T follicular helper cell (primary cell): Measurements from ENCODE around the gene KLHDC8A.
"Not testable (repeated sequence)": the region's sequence is repeated elsewhere in the genome, so short reads cannot be mapped to it uniquely, and the experiment has no call there.

Experiments
- DNase-seq: peaks from one replicate; pipeline ENCODE4 v3.0.0-alpha.2; 2020; ENCODE audit warnings: low read depth

The KLHDC8A gene

DNA sequence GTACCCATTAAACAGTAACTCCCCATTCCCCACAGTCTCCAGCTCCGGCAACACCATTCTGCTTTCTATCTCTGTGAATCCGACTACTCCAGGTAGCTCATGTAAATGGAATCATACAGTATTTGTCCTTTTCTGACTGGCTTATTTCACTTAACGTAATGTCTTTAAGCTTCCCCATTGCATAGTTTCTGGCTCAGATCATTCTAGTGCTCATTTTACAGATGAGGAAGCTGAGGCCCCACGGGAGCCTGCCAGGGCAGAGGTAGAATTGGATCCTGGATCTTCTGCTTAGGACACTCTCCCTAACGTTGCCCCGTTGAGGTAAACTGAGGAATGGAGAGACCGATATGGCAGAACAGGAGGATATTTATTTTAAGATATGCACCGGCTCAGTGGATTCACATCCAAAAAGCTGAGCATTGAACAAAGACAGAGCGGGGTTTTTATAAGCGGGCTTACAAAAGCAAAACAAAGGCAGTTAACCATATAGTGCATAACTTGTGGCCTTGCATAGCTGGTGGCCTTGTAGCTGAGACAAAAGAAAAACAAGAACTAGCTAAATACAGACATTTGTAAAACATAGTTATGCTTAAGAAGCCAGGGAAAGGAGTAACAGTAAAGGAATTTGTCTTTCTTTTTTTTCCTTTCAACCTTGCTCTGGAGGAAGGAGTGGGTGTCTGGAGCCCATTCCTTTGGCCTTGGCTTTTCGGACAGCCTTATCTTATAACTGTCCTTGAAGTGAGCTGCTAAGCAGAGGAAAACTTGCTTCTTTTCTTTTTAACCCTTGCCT is 15.3 kb upstream of the KLHDC8A start:
- no peak for DNase-seq

DNA sequence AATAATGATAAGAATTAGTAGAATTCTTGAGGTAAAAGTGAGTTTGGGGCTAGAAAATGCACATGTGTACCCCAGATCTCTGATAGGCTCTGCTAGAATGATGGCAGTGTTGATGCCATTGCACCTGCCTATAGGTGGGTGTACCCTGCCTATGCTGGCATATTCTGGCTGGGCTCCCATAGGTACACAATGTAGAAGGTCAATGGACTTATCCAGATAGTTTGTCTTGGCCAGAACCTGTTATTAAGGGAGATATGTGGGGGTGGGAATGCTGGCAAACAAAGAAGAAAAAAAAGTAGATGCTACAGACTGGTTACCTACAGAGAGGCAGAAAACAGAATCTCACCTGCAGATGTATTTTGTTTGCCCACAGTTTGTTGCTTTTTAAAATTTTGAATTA is 14.1 kb upstream of the KLHDC8A start:
- no peak for DNase-seq

DNA sequence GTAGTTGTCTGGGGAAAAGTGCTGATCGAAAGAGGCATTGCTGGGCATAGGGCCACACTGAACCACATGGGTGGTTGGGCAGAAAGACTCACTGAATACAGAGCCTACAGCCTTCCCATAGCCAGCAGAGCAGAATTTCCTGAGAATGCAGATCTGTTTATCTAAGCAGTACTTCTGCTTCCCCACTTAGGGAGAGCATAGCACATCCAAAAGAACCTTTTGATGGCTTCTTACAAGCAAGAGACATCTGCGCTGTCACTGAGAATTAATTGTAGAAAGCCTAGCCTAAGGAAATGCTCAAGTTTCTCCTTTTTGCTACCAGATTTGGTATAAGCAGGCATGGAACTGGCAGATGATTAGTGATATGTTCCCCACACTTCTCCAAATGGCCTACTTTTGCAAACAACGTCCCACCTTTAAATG is 13.0 kb upstream of the KLHDC8A start:
- no peak for DNase-seq

DNA sequence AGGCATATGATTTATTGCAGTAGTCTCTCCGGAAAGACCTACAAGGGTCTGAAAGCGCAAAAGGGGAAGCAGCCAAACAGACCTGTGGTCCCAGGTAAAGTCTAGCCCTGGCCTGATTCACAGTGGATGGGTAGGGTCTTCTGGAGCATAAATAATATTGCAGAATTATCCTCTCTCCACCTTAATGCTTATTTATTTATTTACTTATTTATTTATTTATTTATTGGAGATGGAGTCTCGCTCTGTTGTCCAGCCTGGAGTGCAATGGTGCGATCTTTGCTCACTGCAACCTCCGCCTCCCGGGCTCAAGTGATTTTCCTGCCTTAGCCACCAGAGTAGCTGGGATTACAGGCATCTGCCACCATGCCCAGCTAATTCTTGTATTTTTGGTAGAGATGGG is 11.8 kb upstream of the KLHDC8A start:
- no peak for DNase-seq

DNA sequence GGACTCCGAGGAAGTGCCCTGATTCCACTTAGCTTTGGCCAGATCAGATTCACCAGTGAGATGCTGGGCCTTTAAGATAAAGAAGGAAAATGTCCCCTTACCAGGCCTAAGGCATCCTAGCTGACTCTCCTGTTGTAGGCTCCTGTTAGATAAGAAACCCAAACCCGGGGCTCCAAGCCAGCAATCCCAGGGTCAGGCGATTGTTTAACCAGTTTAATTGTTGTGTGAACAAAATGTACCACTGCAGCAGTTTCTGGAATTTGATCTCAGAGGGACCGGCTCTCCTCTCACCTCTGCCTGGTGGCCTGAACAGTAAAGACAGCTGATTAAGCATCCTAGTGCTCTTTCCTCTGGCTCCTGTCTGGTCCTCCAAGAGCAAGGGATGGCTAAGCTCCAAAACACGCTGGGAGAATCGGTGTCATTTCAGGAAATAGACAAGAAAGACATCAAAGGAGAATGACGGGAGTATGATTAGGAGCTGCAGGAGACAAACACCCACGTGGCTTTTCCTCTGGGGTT is 9.3 kb upstream of the KLHDC8A start:
- DNase-seq, result no peak

DNA sequence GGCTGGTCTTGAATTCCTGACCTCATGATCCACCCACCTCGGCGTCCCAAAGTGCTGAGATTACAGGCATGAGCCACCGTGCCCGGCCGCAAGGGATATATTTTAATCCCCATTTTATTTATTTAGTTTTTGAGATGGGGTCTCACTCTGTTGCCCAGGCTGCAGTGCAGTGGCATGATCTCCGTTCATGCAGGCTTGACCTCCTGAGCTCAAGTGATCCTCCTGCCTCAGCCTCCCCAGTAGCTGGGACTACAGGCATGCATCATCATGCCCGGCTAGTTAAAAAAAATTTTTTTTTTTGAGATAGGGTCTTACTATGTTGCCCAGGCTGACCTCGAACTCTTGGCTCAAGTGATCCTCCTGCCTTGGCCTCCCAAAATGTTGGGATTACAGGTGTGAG is 8.4 kb upstream of the KLHDC8A start:
- not testable (repeated sequence) for DNase-seq

DNA sequence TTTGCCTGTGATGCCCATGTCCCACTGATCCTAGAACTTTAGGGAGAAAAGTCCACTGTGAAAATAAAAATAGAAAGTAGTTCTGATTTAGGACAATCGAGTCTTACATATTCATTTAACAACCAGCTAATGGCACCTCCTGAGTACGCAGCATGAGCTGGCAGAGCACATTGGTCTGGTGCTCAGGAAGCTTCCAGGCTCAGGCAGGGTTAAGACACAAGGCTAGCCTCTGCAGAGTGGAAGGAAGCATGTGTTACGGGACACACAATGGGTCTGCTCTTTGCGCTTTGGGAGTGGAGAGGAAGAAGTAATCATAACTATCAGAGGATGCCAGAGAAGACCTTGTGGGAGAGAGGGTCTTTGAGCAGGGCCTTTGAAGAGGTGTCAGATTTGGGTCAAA is 4.2 kb upstream of the KLHDC8A start:
- no peak for DNase-seq

DNA sequence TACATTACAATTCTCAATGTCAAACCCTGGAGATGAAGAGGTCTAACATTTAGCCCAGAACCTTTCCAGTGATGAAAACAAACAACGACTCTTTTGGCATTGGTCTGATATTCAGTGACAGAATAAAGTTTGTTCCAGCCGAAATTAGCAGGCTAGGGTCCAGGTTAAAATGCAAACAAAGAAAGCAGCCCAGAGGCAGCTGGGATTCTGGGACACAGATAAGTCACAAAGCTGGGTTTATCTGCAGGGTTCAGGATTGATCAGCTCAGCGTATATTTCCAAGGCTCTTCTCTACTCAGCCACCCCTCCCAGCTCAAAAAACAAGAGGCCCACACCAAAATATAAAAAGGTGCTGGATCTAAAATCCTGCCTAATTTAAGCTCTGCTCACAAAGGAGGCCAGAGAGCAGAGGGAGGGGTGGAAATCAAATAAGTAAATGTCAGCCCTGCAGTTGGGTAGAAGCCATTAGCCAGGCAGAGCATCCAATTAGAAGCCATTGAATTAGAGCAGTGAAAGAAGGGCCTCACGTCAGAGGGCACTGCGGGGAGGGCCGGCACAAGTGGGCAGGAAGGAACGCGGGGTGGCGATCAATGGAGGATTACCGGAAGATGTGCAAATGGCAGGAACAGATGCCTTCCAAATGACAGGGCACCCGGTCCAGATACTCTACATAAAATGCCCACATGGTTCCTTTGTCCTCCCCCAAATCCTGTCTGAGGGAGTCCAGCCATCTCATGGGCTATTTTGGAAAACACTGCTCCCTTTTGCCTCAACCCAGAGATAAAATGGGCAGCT is 3.2 kb upstream of the KLHDC8A start:
- no peak for DNase-seq

DNA sequence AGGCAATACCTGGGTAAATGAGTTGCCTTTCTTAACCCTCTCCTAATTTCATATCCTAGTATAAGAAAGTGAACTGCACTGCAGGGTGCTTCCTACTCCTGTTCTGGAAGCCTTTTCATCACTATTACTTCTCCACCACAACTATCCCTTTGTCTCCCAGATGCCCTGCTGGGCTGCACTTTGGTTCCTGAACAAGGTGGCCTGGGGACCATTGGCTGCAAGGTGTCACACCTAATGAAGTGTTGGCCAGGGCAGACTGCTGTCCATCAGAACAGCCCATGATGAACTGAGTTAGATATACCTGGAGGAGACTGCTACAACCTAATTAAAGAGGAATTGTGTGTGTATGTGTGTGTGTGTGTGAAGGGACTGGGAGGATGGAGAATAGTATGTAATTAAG is 1.9 kb upstream of the KLHDC8A start:
- DNase-seq, result no peak

DNA sequence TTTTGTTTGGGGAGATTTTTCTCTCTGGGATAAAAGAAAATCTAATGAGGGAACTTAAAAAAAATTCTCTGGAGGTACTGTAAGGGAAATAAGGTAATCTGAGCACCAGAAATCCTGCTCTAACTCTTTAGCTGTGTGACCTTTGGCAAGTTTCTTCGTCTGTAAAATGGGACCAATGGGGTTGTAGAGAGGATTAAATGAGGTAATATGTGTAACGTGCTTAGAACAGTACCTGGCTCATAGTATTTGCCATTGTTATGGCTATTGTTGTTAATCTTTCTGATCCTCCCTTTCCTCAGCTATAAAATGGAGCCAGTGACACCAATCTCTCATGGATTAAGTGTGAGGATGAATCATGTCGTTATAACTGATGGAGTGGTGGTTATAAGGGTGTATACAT is 845 bp upstream of the KLHDC8A start:
- DNase-seq, result no peak

DNA sequence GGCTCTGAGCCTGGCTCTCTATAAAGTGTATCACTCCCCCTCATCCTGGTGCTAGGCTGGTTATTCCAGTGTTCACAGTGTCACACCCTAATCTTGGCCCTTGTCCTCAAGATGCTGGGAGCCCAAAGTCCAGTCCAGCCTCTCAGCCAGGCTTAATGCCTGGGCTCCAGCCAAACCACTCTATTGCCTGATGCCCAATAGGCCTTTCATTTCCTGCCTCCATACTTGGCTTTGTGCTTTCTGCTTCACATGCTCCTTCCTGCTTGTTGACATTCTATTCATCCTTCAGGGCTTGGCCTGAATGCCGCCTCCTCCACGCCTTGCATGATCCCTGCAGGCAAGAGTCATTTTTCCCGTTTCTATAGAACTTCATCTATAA is 1.7 kb downstream of the KLHDC8A start:
- DNase-seq, result no peak

DNA sequence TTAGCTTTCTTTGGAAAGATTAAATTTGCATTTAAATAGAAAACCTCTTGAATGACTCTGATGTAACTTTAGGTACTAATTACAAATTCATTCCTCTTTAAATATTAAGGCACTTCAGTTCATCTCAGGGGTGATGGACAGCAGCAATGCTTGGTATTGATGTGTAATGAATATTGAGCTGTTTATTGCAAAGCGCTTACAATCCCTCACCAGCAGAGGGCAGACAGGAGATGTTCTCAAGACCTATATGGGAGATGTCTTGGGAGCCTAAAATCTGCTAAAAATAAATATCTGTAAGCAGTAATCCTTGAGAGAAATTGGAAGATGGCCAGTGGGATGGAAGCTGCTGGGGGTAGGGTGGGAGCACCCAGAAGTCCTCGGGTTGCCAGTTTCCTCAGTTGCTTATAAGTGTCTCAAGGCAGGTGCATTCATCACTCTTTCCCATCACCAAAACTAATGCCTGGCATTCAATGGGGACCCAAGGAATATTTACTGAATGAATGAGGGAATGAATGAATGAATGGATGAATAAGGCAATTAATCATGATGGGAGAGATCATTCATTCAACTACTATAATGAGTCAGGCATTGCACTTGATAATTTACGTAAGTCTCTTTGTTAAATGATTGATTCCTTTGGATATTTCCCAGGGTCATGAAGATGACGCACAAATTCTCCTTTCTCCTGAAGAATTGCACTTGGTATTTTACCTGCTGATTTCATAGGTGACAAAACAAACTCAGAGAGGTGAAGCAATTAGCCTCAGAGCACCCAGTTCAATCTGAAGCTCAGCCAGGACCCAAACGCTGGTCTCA is 2.3 kb downstream of the KLHDC8A start:
- peak; percentile 52 for DNase-seq

DNA sequence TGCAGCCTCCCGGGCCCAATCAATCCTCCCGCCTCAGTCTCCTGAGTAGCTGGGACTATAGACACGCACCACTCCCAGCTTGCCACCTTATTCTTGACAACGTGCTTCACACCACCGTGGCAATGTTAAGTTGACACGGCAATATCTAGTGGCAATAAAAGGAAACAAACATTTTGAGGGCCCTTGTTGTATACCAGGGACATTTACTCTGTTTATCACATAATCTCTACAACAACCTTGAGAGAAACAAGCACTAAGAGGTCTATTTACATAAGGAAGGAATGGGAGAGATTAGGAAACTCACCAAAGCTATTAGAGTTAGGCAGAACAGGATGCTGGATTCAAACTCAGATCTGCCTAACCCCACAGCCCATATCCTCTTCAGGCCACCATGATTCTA is 3.1 kb downstream of the KLHDC8A start:
- DNase-seq, result no peak

DNA sequence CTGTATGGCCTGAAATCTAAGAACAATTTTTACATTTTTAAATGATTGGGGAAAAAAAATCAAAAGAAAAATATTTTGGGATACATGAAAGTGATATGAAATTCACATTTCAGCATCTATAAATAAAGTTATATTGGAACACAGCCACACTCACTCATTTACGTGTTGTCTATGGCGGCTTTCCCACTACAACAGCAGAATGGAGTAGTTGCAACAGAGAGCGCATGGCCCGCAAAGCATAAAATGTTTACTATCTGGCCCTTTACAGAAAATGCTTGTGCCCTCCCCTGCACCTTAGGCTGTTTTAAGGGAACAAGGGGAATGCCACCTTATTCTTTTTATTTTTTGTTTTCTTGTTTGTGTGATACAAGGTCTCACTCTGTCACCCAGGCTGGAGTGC is 3.5 kb downstream of the KLHDC8A start:
- no peak for DNase-seq

DNA sequence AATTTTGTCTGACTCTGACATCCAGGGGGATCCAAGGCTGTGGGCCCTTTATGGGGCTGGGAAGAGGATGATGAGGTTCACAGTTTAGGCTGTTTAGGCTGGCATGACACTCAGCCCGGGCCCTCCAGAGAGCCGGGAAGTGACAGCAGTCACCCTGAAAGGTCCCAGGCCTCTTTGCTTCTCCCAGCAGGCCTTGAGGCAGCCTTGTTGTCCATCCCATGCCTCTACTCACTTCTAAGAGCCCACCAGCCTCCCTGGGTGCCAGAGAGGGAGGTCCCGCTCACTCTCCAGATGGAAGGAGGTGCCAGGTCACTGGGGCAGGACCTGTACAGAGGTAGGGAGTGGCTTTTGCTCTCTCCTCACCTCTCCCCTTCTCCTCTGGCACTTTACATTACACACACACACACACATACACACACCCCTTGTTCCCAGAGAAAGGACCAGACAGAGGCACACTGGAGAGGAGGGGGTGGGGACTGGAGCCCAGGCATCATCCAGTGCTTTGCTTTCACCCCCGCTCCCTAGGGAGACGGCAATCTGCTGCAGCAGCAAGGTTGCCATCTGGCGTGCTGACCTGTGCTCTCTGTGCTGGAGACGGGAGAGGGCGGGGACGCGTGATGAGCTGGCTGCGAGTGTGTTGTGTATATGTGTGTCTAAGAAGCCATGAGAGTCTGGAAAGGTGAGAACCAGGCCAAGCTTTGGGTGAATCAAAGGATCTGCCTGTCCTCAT is 4.6 kb downstream of the KLHDC8A start:
- DNase-seq, result no peak

DNA sequence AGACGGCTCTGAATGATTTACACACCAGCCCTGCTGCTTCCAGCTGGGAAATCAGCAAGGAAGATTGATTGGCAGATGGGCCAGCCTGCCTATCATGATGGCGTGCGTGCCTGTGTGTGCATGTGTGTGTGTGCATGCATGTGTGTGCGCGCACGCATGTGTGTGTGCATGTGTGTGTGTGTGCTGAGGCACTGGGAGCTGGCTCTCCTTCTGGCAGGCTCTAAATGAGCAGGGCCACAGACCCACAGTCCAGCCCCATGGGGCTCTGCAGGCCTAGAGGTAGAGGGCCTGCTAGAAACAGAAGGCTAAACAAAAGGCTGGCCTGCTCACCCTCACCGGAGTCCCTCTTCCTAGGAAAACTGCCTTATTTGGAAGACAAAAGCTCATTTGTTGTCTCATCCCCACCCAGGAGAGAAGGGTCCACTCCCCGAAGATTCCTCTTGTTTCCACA is 6.0 kb downstream of the KLHDC8A start:
- no peak for DNase-seq

DNA sequence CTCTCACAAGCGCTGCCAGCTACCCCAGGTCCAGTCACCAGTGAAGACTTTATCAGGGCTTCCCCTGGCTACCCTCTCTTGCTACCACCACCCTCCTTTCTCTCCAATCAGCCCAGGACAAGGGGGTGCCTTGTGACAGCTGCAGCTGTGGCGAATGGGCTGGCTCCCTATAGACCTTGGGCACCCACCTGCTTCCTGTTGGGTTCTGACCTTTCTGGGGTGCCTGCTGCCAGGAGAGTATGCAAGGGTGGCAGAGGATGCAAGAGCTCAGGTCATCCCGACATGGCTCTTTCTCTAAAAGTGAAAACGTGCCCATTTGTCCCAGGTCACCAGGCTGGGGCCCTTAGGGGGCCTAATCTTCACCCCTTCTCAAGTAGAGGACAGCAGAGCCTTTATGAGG is 6.6 kb downstream of the KLHDC8A start:
- no peak for DNase-seq

DNA sequence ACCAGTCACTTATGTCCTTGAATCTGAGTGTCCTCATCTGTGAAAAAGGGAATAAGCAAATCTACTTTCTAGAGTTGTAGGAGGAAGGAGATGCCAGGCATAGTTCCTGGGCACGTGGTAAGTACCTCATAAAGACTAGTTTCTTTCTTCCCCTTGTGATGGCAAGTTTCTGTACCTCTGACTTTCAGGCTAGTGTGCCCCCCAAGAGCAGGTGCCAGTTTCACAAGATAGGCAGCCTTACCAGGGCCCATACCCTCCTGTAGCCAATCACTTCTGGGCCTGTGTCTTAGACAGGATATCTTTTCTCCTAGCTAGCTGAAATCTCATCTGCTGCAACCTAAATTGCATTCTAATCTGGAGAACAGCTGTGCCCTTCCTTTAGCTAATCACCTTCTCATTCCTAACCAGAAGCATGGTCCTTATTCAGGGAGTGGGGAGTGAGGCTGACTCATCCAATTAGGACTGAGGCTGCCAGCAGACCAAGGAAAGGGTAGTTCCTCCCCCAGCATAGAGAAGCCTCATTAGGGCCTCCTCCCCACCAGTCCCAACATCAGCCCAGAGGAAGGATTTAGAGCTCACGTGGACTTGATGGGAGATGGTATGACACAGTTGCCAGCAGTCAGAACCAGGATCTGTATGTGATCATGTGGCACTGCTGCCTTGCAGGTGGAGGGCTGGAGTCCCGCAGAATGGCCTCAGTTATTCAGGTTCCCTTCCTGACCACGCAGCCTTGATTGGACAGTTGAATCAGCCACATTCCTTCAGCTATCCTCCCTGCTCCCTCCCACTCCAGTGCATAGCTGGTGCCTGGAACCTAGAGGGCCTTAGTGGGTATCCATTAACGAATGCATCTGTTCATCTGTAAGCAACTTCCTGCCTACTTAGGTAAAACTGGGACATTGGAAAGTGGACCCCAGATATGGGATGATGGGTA is 7.9 kb downstream of the KLHDC8A start:
- DNase-seq, result no peak

DNA sequence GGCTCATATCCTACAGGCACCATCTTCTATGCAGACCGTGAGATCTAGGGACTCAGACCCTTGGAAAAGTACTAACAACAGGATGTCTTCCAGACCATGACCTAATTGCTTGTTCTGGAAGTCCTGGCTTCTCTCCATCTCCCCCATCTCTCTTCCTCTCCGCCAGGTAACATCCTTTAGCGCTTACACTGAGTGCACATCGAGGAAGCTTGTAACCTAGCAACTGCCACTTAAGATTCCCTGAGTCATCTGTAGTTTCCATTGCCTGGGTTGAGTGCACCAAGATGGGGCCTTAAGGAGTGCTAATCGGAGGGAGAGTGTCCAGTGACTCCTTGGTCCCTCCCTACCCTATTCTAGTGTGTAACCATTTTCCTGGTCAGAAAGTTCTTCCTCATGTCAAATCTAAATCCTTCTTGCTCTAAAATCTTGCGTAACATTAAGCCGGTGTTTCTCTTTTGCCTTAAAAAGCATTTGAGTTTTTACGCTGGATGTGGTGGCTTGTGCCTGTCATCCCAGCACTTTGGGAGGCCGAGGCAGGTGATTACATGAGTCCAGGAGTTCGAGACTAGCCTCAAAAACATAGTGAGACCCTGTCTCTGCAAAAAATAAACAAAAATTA is 9.7 kb downstream of the KLHDC8A start:
- no peak for DNase-seq

DNA sequence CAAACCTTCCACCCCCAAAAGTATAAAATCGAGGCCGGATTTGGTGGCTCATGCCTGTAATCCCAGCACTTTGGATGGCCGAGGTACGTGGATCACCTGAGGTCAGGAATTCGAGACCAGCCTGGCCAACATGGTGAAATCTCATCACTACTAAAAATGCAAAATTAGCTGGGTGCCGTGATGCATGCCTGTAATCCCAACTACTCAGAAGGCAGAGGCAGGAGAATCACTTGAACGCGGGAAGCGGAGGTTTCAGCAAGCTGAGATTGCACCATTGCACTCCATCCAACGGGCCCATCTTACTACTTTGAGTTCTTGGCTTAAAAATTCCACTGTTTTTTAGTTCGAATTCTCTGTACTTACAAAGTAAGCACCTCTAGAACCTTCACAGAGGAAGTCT is 11.0 kb downstream of the KLHDC8A start:
- no peak for DNase-seq
